Mesothelial cell of epicardium (in vitro differentiated cells): ENCODE results near the gene ITGB6. TPM values are rescaled to one million over a fixed set of nuclear protein-coding genes. Genes with fewer than 3 reads are reported as not detected.

Source experiments
- DNase-seq, 2 experiments: peaks; one replicate each; pipeline ENCODE4 v3.0.0; 2021; ENCODE audit warnings: low spot score in 2 of 2; ENCODE audit not compliant: unreplicated experiment in 2 of 2
- H3K27ac Mint-ChIP-seq: 2 replicates; pipeline ENCODE4 v1.8.0; 2021; ENCODE audit warnings: mixed read lengths
- H3K27me3 Mint-ChIP-seq: 2 replicates; pipeline ENCODE4 v1.8.0; 2021; ENCODE audit warnings: low read depth, mixed read lengths
- H3K36me3 Mint-ChIP-seq: 2 replicates; pipeline ENCODE4 v1.8.0; 2021; ENCODE audit warnings: mixed read lengths
- H3K4me1 Mint-ChIP-seq: 2 replicates; pipeline ENCODE4 v1.8.0; 2021; ENCODE audit warnings: mixed read lengths
- H3K4me3 Mint-ChIP-seq: 2 replicates; pipeline ENCODE4 v1.8.0; 2021; ENCODE audit warnings: mild to moderate bottlenecking, moderate library complexity, mixed read lengths
- H3K9me3 Mint-ChIP-seq: 2 replicates; pipeline ENCODE4 v1.8.0; 2021; ENCODE audit warnings: mixed read lengths
- CTCF ChIP-seq: fragments of 200-600 bp; sonication (generic); IDR thresholded peaks from one replicate; pipeline ENCODE4 v1.5.0; 2021; ENCODE audit warnings: antibody characterized with exemption; ENCODE audit not compliant: unreplicated experiment
- total RNA-seq: library from RNA; stranded (reverse); gene quantifications from 3 replicates; pipeline ENCODE4 v1.2.1, GENCODE V29; 2021

The ITGB6 gene
- total RNA-seq, 1 donor from 2014 or later, result 14.3 TPM

DNA sequence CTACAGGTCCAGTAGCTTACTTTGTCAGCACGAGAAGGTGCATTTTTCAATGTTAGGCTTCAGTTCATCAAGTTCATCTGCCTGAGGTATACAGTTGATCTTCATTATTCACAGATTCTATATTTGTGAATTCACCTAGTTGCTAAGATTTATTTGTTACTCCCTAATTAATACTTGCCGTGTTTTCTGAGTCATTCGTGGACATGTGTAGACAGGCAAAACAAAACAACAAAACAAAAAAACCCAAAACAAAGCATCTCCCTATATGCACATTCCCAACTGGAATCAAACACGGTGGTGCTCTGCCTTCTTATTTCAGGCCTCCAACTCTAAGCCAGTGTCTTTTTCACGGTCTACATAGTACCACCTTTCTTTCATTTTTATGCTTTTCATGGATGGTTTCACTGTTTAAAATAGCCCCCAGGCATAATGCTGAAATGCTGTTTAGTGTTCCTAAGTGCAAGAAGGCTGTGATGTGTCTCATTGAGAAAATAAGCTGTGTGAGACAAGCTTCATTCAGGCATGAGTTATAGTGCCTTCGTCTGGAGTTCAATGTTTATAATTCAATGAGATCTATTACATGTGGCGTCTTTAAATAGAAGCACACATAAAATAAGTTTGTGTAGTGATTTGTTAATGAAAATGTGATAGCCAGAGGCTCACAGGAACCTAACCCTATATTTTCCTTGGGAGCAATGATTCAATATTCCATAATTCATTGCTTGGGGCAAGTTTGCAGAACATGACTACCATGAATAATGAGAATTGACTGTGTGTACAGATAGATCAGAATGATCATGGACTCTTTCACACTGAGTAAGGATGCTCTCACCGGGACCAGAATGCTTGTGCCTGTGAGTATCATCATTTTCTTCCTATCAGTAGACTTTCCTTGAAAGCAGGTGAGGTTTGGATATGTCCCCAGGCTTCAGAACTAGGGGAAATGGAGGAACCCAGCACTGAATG, 24.6 kb downstream of the ITGB6 start:
- Mint-ChIP-seq H3K9me3 (no peaks in the 10 kb centered on the region), H3K27me3 (no peaks in the 10 kb centered on the region), H3K4me1 (peaks cover 34% of the 10 kb centered on the region), H3K27ac (peak overlapping the region; percentile 1), H3K36me3 (no peaks in the 10 kb centered on the region), H3K4me3 (no peak overlapping the region)
- TF ChIP-seq CTCF, result no peak
- DNase-seq, result no peak

DNA sequence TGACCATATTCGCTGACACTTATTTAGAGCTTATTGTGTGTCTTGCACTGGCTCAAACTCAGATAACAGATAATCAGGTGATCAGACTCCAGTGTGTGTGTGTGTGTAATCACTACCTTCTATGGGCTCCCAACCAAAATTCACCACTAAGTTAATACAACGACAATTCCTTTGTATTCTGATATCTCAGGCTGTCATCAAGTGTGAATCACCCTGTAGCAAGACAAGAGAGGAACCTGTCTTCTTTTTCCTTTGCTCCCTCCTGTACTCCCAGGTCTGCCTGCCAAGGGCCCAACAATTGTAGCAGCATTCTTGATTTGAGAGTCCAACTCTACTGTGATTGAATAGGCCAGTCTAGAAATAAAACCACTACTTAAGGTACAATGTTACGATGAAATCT, 25.8 kb downstream of the ITGB6 start:
- DNase-seq, result no peak
- no peak for TF ChIP-seq CTCF
- peak overlapping the region; percentile 42 for H3K27ac Mint-ChIP-seq

DNA sequence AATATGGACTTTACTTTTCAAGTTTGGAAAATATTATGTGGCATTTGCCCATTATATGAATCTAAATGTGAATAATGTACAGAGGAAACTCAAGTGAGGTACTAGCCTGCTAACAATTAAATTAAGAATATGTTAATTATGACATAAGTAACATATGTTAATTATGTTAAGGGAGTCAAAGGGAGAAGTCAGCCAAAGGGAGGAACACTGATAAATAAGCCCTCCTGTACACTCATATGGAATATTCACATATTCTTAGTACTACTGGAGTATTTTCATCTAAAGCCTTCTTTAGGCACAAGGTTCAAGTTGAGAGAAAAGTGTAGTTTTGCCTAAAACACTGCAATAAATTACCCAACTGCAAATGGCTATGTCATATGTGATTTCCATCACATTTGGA, 30.1 kb downstream of the ITGB6 start:
- TF ChIP-seq CTCF, result no peak
- H3K4me1 Mint-ChIP-seq, result peaks cover 73% of the 10 kb centered on the region

More for the DNA sequence above, 25.8 kb downstream of the ITGB6 start:
- Mint-ChIP-seq H3K36me3 (no peaks in the 10 kb centered on the region), H3K4me1 (peaks cover 37% of the 10 kb centered on the region), H3K27me3 (no peaks in the 10 kb centered on the region), H3K4me3 (no peak overlapping the region), H3K9me3 (no peaks in the 10 kb centered on the region)

DNA sequence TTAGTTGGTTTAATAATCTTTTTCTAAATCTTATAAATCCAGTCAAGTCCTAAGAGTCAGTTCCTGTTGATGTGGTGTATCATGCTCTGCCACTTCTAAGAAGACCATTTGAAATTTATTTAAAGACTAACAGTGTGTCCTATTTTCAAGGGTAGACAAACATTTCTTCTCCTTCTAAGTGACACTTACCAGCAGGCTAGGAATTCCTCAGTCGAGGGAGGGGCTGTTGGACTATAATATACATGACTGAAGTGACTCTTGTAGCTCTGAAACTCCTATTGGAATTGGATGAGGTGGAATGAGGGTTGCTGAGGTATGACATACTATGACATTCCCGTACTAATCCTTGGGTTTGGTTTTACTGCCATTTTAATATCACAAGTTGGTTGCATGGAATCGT, 30.6 kb downstream of the ITGB6 start:
- DNase-seq, result no peak
- no peak overlapping the region for H3K4me3 Mint-ChIP-seq
- no peak for TF ChIP-seq CTCF
- H3K27me3 Mint-ChIP-seq, result no peaks in the 10 kb centered on the region
- no peak overlapping the region for H3K27ac Mint-ChIP-seq
- no peaks in the 10 kb centered on the region for H3K36me3 Mint-ChIP-seq
- no peaks in the 10 kb centered on the region for H3K9me3 Mint-ChIP-seq
- H3K4me1 Mint-ChIP-seq, result peaks cover 73% of the 10 kb centered on the region

More for the DNA sequence above, 30.1 kb downstream of the ITGB6 start:
- Mint-ChIP-seq H3K4me3 (no peak overlapping the region), H3K27ac (no peak overlapping the region), H3K9me3 (no peaks in the 10 kb centered on the region), H3K36me3 (no peaks in the 10 kb centered on the region), H3K27me3 (no peaks in the 10 kb centered on the region)
- no peak for DNase-seq

GRCh38 chr2:160168878-160169277, 31.2 kb downstream of the ITGB6 start:
- Mint-ChIP-seq H3K27me3 (no peaks in the 10 kb centered on the region), H3K36me3 (no peaks in the 10 kb centered on the region), H3K27ac (peak overlapping the region; percentile 51), H3K4me1 (peaks cover 73% of the 10 kb centered on the region), H3K9me3 (no peaks in the 10 kb centered on the region), H3K4me3 (no peak overlapping the region)
- DNase-seq, result no peak
- no peak for TF ChIP-seq CTCF
